SK-N-SH (cell line): ENCODE data around the gene SSR1. TPM values are rescaled to one million over a fixed set of nuclear protein-coding genes. Genes with fewer than 3 reads are reported as not detected.

Experiments used
- CTCF ChIA-PET: fragments of 300-600, 350-600 bp; formaldehyde crosslinking; extraction: SDS; loops from one replicate; lab custom pipeline; 2021; lab: Yijun Ruan, JAX
- POLR2A ChIA-PET: fragments of 350-600 bp; sonication (Branson Sonifier 250); formaldehyde crosslinking; extraction: SDS; loops from one replicate; lab custom pipeline; 2020; ENCODE audit warnings: antibody characterized with exemption, inconsistent platforms; lab: Yijun Ruan, JAX
- DNase-seq: peaks from one replicate; pipeline ENCODE4 v3.0.0; 2012
- H2AFZ ChIP-seq: fragments of 200-600 bp; sonication (generic); 2 replicates; pipeline ENCODE4 v1.8.1; 2016; ENCODE audit warnings: antibody characterized with exemption, mild to moderate bottlenecking, low read depth
- H3F3A ChIP-seq: fragments of 200-600 bp; sonication (generic); replicated peaks from 2 replicates; pipeline ENCODE3; 2016; ENCODE audit warnings: antibody characterized with exemption, mild to moderate bottlenecking; ENCODE audit not compliant: insufficient read depth
- H3K27ac ChIP-seq, 2 experiments: fragments of 200-500 bp in 1 of 2; fragments of 200-600 bp in 1 of 2; sonication (Bioruptor generic) in 1 of 2; sonication (generic), shearing (Covaris generic) in 1 of 2; 2 replicates each; pipeline versions ENCODE4 v1.5.1 to v1.6.1; 2014 to 2016; ENCODE audit warnings: low read depth in 2 of 2, inconsistent platforms in 1 of 2, low read length in 1 of 2, mild to moderate bottlenecking in 1 of 2, mixed read lengths in 1 of 2
- H3K27me3 ChIP-seq: fragments of 200-600 bp; sonication (generic), shearing (Covaris generic); 2 replicates; pipeline ENCODE4 v1.6.1; 2016; ENCODE audit warnings: mixed run types; ENCODE audit not compliant: insufficient read depth
- H3K36me3 ChIP-seq, 2 experiments: fragments of 200-500 bp in 1 of 2; fragments of 200-600 bp in 1 of 2; sonication (Bioruptor generic) in 1 of 2; sonication (generic) in 1 of 2; replicated peaks in 1 of 2; 2 replicates each; pipeline versions ENCODE3 to v1.5.1; 2014 to 2016; ENCODE audit warnings: low read length in 1 of 2, mild to moderate bottlenecking in 1 of 2; ENCODE audit not compliant: insufficient read depth in 2 of 2, control insufficient read depth in 1 of 2
- H3K4me1 ChIP-seq, 2 experiments: fragments of 200-500 bp in 1 of 2; fragments of 200-600 bp in 1 of 2; sonication (Bioruptor generic) in 1 of 2; sonication (generic), shearing (Covaris generic) in 1 of 2; 2 replicates each; pipeline versions ENCODE4 v1.5.1 to v1.6.1; 2014 to 2016; ENCODE audit warnings: low read depth in 1 of 2, low read length in 1 of 2, mixed run types in 1 of 2; ENCODE audit not compliant: insufficient read depth in 2 of 2, control insufficient read depth in 1 of 2
- H3K4me2 ChIP-seq: fragments of 200-600 bp; sonication (generic), shearing (Covaris generic); 2 replicates; pipeline ENCODE4 v1.6.1; 2017; ENCODE audit warnings: mixed run types
- H3K4me3 ChIP-seq, 2 experiments: fragments of 200-500 bp in 1 of 2; fragments of 200-600 bp in 1 of 2; sonication (Bioruptor generic) in 1 of 2; sonication (generic), shearing (Covaris generic) in 1 of 2; 2 replicates each; pipeline versions ENCODE4 v1.5.1 to v1.8.1; 2014 to 2016; ENCODE audit warnings: low read depth in 2 of 2, inconsistent platforms in 1 of 2, low read length in 1 of 2, mild to moderate bottlenecking in 1 of 2, mixed read lengths in 1 of 2, moderate library complexity in 1 of 2
- H3K79me2 ChIP-seq: fragments of 200-600 bp; sonication (generic); 2 replicates; pipeline ENCODE4 v1.8.1; 2017; ENCODE audit warnings: mild to moderate bottlenecking; ENCODE audit not compliant: insufficient read depth
- H3K9ac ChIP-seq: fragments of 200-600 bp; sonication (generic); 2 replicates; pipeline ENCODE4 v1.6.1; 2017; ENCODE audit warnings: mixed run types
- H3K9me2 ChIP-seq: fragments of 200-600 bp; sonication (generic); 2 replicates; pipeline ENCODE4 v1.6.1; 2017; ENCODE audit warnings: mixed run types
- H3K9me3 ChIP-seq: fragments of 200-600 bp; sonication (generic); 2 replicates; pipeline ENCODE4 v1.6.1; 2017; ENCODE audit warnings: mixed run types, mild to moderate bottlenecking, moderate library complexity
- H4K20me1 ChIP-seq: fragments of 200-600 bp; sonication (generic); 2 replicates; pipeline ENCODE4 v1.6.1; 2017; ENCODE audit warnings: mild to moderate bottlenecking, mixed run types; ENCODE audit not compliant: insufficient read depth
- ELF1 ChIP-seq: IDR thresholded peaks from 2 replicates; pipeline ENCODE4 v1.4.0; 2012
- EZH2phosphoT487 ChIP-seq: fragments of 200-600 bp; sonication (generic); IDR thresholded peaks from 2 replicates; pipeline ENCODE4 v1.6.1; 2017; ENCODE audit warnings: low read depth, mixed run types, mild to moderate bottlenecking, antibody characterized with exemption, moderate library complexity, borderline replicate concordance
- FOXM1 ChIP-seq: IDR thresholded peaks from 2 replicates; pipeline ENCODE4 v1.4.0; 2012; ENCODE audit warnings: low read depth, mild to moderate bottlenecking
- GABPA ChIP-seq: IDR thresholded peaks from 2 replicates; pipeline ENCODE4 v1.4.0; 2012; ENCODE audit warnings: low read depth, mild to moderate bottlenecking
- MEF2A ChIP-seq: IDR thresholded peaks from 2 replicates; pipeline ENCODE4 v1.4.0; 2012; ENCODE audit warnings: low read depth, borderline replicate concordance
- MXI1 ChIP-seq: IDR thresholded peaks from 2 replicates; pipeline ENCODE4 v1.6.1; 2012; ENCODE audit warnings: mild to moderate bottlenecking, low read depth, low read length, improper control_type of control experiment
- NRF1 ChIP-seq: IDR thresholded peaks from 2 replicates; pipeline ENCODE4 v1.6.1; 2012; ENCODE audit warnings: low read depth, mild to moderate bottlenecking, low read length
- RCOR1 ChIP-seq: fragments of 150-350 bp; IDR thresholded peaks from 2 replicates; pipeline ENCODE4 v1.6.1; 2017; ENCODE audit warnings: antibody characterized with exemption, low read length
- RXRA ChIP-seq: IDR thresholded peaks from 2 replicates; pipeline ENCODE4 v1.4.0; 2012; ENCODE audit warnings: low read depth, mild to moderate bottlenecking, borderline replicate concordance
- TCF12 ChIP-seq: IDR thresholded peaks from 2 replicates; pipeline ENCODE4 v1.4.0; 2012
- TEAD4 ChIP-seq: IDR thresholded peaks from 2 replicates; pipeline ENCODE4 v1.4.0; 2012; ENCODE audit warnings: mild to moderate bottlenecking, borderline replicate concordance; ENCODE audit not compliant: insufficient read depth
- WGBS: methylation state at CpG from one replicate; pipeline ENCODE4 v1.1.6; 2017; ENCODE audit warnings: low lambda C conversion rate; 5-methylcytosine and 5-hydroxymethylcytosine counted together
- polyA plus RNA-seq, 3 experiments: library from polyadenylated mRNA; depleted of rRNA; stranded (reverse); fragments of >200 nt; gene quantifications; 2 replicates each; pipeline ENCODE4 v1.2.3, GENCODE V29; 2012
- TF ChIP-seq, protein P1 (sequence below): IDR thresholded peaks from 2 replicates; pipeline ENCODE4 v1.4.0; 2012; ENCODE audit warnings: low read depth
- TF ChIP-seq, protein P2 (sequence below): fragments of 150-350 bp; IDR thresholded peaks from 2 replicates; pipeline ENCODE4 v1.6.1; 2017; ENCODE audit warnings: antibody characterized with exemption, low read length, low read depth, borderline replicate concordance

The SSR1 gene
- polyA plus RNA-seq, 1 of the 3 experiments (the other 2 are of a cell fraction): 50.7 TPM

DNA sequence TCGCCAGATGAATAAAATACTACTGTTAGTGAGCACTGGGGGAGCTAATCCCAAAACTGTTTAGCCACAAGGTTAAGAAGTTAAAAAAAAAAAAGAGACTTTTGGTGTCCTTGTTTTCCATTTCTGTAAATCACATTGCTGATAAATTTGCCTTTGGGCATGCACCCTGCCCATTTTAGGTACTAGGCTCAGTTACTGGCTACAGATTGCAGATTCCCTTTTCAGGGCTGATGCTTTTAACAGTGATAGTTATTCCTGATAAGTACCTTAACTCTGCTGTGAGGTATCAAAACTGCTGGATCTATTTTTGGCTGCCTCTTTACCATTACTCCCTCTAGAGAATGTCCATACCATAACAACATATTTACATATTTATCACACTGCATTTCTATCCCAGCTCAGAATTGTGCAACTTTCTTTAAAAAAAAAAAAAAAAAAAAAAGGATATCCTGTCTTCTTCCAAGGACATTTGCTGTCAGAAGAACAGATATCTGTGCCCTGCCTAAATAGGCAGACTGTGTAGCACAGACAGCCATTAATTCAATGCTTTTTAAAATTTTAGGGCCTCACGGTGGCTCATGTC lies 94.5 kb downstream of the SSR1 start:
- peaks cover 9 to 15% of the 10 kb centered on the region in 2 experiments for H3K36me3 ChIP-seq
- 79% methylated on average over 2 of the region's 2 CpGs for WGBS
- POLR2A ChIA-PET: no interaction called here
- no peak overlapping the region for H2AFZ ChIP-seq
- H3K27ac ChIP-seq: no peak overlapping the region
- H3K4me3 ChIP-seq: no peak overlapping the region
- CTCF ChIA-PET: interaction anchor here (0.6 to 2.1 kb wide), 4 partner anchors 9 to 494 kb away, joined by 3 to 7 read pairs (median 5); no protein-coding TSS in a partner anchor
- H3K27me3 ChIP-seq: no peaks in the 10 kb centered on the region
- no peaks in the 10 kb centered on the region for H3K9me3 ChIP-seq
- TF ChIP-seq GABPA: no peak
- TF ChIP-seq NRF1: no peak
- TF ChIP-seq, protein P1, sequence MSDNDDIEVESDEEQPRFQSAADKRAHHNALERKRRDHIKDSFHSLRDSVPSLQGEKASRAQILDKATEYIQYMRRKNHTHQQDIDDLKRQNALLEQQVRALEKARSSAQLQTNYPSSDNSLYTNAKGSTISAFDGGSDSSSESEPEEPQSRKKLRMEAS: no peak
- TF ChIP-seq, protein P2, sequence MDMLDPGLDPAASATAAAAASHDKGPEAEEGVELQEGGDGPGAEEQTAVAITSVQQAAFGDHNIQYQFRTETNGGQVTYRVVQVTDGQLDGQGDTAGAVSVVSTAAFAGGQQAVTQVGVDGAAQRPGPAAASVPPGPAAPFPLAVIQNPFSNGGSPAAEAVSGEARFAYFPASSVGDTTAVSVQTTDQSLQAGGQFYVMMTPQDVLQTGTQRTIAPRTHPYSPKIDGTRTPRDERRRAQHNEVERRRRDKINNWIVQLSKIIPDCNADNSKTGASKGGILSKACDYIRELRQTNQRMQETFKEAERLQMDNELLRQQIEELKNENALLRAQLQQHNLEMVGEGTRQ: no peak
- TF ChIP-seq RXRA: no peak
- TF ChIP-seq MXI1: no peak
- TF ChIP-seq RCOR1: no peak
- TF ChIP-seq EZH2phosphoT487: no peak
- TF ChIP-seq TEAD4: no peak
- TF ChIP-seq ELF1: no peak
- TF ChIP-seq MEF2A: no peak
- no peak for TF ChIP-seq TCF12
- TF ChIP-seq FOXM1: no peak
- no peak overlapping the region for H3K9ac ChIP-seq
- H3K9me2 ChIP-seq: no peaks in the 10 kb centered on the region
- H3K4me2 ChIP-seq: no peak overlapping the region
- H4K20me1 ChIP-seq: no peaks in the 10 kb centered on the region
- no peaks in the 10 kb centered on the region for H3F3A ChIP-seq
- H3K4me1 ChIP-seq: peaks cover 0 to 20% of the 10 kb centered on the region in 2 experiments; a peak in 2 of 4 replicates
- DNase-seq: no peak
- no peaks in the 10 kb centered on the region for H3K79me2 ChIP-seq

Other genes starting within 250 kb of the SSR1 start
- 1.5 and 2.0 TPM in 2 replicates for gene RREB1, start 205.2 kb downstream of the SSR1 start, polyA plus RNA-seq (2012; rRNA removed)
- gene CAGE1, start 76.5 kb upstream of the SSR1 start, polyA plus RNA-seq (2012; rRNA removed): 0.05 TPM in 1 of 2 replicates, not detected in the other
- 16.3 and 18.7 TPM in 2 replicates for gene RIOK1, start 76.6 kb upstream of the SSR1 start, polyA plus RNA-seq (2012; rRNA removed)
- 0.02 TPM in 1 of 2 replicates, not detected in the other for gene DSP, start 228.5 kb upstream of the SSR1 start, polyA plus RNA-seq (2012; rRNA removed)